ENCODE measurements around the gene EIF4A3.
"Not testable (repeated sequence)": the region's sequence is repeated elsewhere in the genome, so short reads cannot be mapped to it uniquely, and the experiment has no call there.

Gene EIF4A3

GRCh38 chr17:80173126-80173525, 26.2 kb upstream of the EIF4A3 start:
- Histone ChIP-seq H3K36me3 (ENCODE audit: control insufficient read depth in 2 of 2, insufficient read depth in 2 of 2, low read length in 2 of 2) (no peaks in the 10 kb centered on the region), H3K27me3 (ENCODE audit: control insufficient read depth in 1 of 2, insufficient read depth in 2 of 2, low read length in 2 of 2) (peaks cover 0 to 7% of the 10 kb centered on the region in 2 donors), H3K27ac (ENCODE audit: low read length) (no peak overlapping the region), H3K4me1 (ENCODE audit: control insufficient read depth, insufficient read depth, low read length) (peaks cover 3% of the 10 kb centered on the region), H3K9ac (ENCODE audit: low read length in 2 of 2) (no peak overlapping the region), H3K9me3 (ENCODE audit: control insufficient read depth in 2 of 2, low read length in 2 of 2) (no peaks in the 10 kb centered on the region), H3K4me3 (ENCODE audit: low read length in 2 of 2) (no peak overlapping the region)

GRCh38 chr17:80171681-80172080, 24.8 kb upstream of the EIF4A3 start:
- H3K27me3 ChIP-seq (ENCODE audit: control insufficient read depth in 1 of 2, insufficient read depth in 2 of 2, low read length in 2 of 2): peaks cover 0 to 7% of the 10 kb centered on the region in 2 donors
- H3K9me3 ChIP-seq (ENCODE audit: control insufficient read depth in 2 of 2, low read length in 2 of 2): no peaks in the 10 kb centered on the region
- H3K36me3 ChIP-seq (ENCODE audit: control insufficient read depth in 2 of 2, insufficient read depth in 2 of 2, low read length in 2 of 2): no peaks in the 10 kb centered on the region
- peaks cover 3% of the 10 kb centered on the region for H3K4me1 ChIP-seq (ENCODE audit: control insufficient read depth, insufficient read depth, low read length)
- H3K27ac ChIP-seq (ENCODE audit: low read length): no peak overlapping the region
- H3K4me3 ChIP-seq (ENCODE audit: low read length in 2 of 2): no peak overlapping the region
- no peak overlapping the region for H3K9ac ChIP-seq (ENCODE audit: low read length in 2 of 2)

GRCh38 chr17:80169784-80170500, 23.0 kb upstream of the EIF4A3 start, which contains the start of gene CARD14:
Gene CARD14 (plus strand): TSS chr17:80170030. CDS start chr17:80181439, 11,409 bp downstream.
- no peaks in the 10 kb centered on the region for H3K36me3 ChIP-seq (ENCODE audit: control insufficient read depth in 2 of 2, insufficient read depth in 2 of 2, low read length in 2 of 2)
- H3K4me1 ChIP-seq (ENCODE audit: control insufficient read depth, insufficient read depth, low read length): no peaks in the 10 kb centered on the region
- H3K27me3 ChIP-seq (ENCODE audit: control insufficient read depth in 1 of 2, insufficient read depth in 2 of 2, low read length in 2 of 2): peaks cover 0 to 4% of the 10 kb centered on the region in 2 donors
- H3K4me3 ChIP-seq (ENCODE audit: low read length in 2 of 2): no peak within 1 kb of the TSS
- H3K9ac ChIP-seq (ENCODE audit: low read length in 2 of 2): no peak within 1 kb of the TSS
- no peak within 1 kb of the TSS for H3K27ac ChIP-seq (ENCODE audit: low read length)
- H3K9me3 ChIP-seq (ENCODE audit: control insufficient read depth in 2 of 2, low read length in 2 of 2): no peaks in the 10 kb centered on the region

GRCh38 chr17:80169107-80169506, 22.2 kb upstream of the EIF4A3 start:
- no peak overlapping the region for H3K9ac ChIP-seq (ENCODE audit: low read length in 2 of 2)
- no peak overlapping the region for H3K4me3 ChIP-seq (ENCODE audit: low read length in 2 of 2)
- H3K4me1 ChIP-seq (ENCODE audit: control insufficient read depth, insufficient read depth, low read length): no peaks in the 10 kb centered on the region
- no peak overlapping the region for H3K27ac ChIP-seq (ENCODE audit: low read length)
- H3K36me3 ChIP-seq (ENCODE audit: control insufficient read depth in 2 of 2, insufficient read depth in 2 of 2, low read length in 2 of 2): no peaks in the 10 kb centered on the region
- H3K9me3 ChIP-seq (ENCODE audit: control insufficient read depth in 2 of 2, low read length in 2 of 2): no peaks in the 10 kb centered on the region
- H3K27me3 ChIP-seq (ENCODE audit: control insufficient read depth in 1 of 2, insufficient read depth in 2 of 2, low read length in 2 of 2): peaks cover 0 to 4% of the 10 kb centered on the region in 2 donors

GRCh38 chr17:80168371-80168770, 21.4 kb upstream of the EIF4A3 start:
- no peaks in the 10 kb centered on the region for H3K4me1 ChIP-seq (ENCODE audit: control insufficient read depth, insufficient read depth, low read length)
- H3K9ac ChIP-seq (ENCODE audit: low read length in 2 of 2): no peak overlapping the region
- H3K36me3 ChIP-seq (ENCODE audit: control insufficient read depth in 2 of 2, insufficient read depth in 2 of 2, low read length in 2 of 2): no peaks in the 10 kb centered on the region
- no peaks in the 10 kb centered on the region for H3K9me3 ChIP-seq (ENCODE audit: control insufficient read depth in 2 of 2, low read length in 2 of 2)
- H3K27me3 ChIP-seq (ENCODE audit: control insufficient read depth in 1 of 2, insufficient read depth in 2 of 2, low read length in 2 of 2): peaks cover 0 to 4% of the 10 kb centered on the region in 2 donors
- H3K4me3 ChIP-seq (ENCODE audit: low read length in 2 of 2): no peak overlapping the region
- no peak overlapping the region for H3K27ac ChIP-seq (ENCODE audit: low read length)

GRCh38 chr17:80166446-80166845, 19.5 kb upstream of the EIF4A3 start:
- no peak overlapping the region for H3K4me3 ChIP-seq (ENCODE audit: low read length in 2 of 2)
- no peak overlapping the region for H3K27ac ChIP-seq (ENCODE audit: low read length)
- H3K36me3 ChIP-seq (ENCODE audit: control insufficient read depth in 2 of 2, insufficient read depth in 2 of 2, low read length in 2 of 2): no peaks in the 10 kb centered on the region
- no peak overlapping the region for H3K9ac ChIP-seq (ENCODE audit: low read length in 2 of 2)
- no peaks in the 10 kb centered on the region for H3K4me1 ChIP-seq (ENCODE audit: control insufficient read depth, insufficient read depth, low read length)
- H3K27me3 ChIP-seq (ENCODE audit: control insufficient read depth in 1 of 2, insufficient read depth in 2 of 2, low read length in 2 of 2): peaks cover 4% of the 10 kb centered on the region in 2 donors
- no peaks in the 10 kb centered on the region for H3K9me3 ChIP-seq (ENCODE audit: control insufficient read depth in 2 of 2, low read length in 2 of 2)

- peaks cover 4 to 8% of the 10 kb centered on the region in 2 donors for H3K27me3 ChIP-seq (ENCODE audit: control insufficient read depth in 1 of 2, insufficient read depth in 2 of 2, low read length in 2 of 2)
- H3K4me1 ChIP-seq (ENCODE audit: control insufficient read depth, insufficient read depth, low read length): no peaks in the 10 kb centered on the region
- no peaks in the 10 kb centered on the region for H3K36me3 ChIP-seq (ENCODE audit: control insufficient read depth in 2 of 2, insufficient read depth in 2 of 2, low read length in 2 of 2)
- no peak overlapping the region for H3K4me3 ChIP-seq (ENCODE audit: low read length in 2 of 2)
- no peak overlapping the region for H3K27ac ChIP-seq (ENCODE audit: low read length)
- H3K9ac ChIP-seq (ENCODE audit: low read length in 2 of 2): no peak overlapping the region
- no peaks in the 10 kb centered on the region for H3K9me3 ChIP-seq (ENCODE audit: control insufficient read depth in 2 of 2, low read length in 2 of 2)
Measured at GRCh38 chr17:80164185-80164584, 17.3 kb upstream of the EIF4A3 start.

GRCh38 chr17:80163336-80163735, 16.4 kb upstream of the EIF4A3 start:
- Histone ChIP-seq H3K4me3 (ENCODE audit: low read length in 2 of 2) (no peak overlapping the region), H3K4me1 (ENCODE audit: control insufficient read depth, insufficient read depth, low read length) (no peaks in the 10 kb centered on the region), H3K36me3 (ENCODE audit: control insufficient read depth in 2 of 2, insufficient read depth in 2 of 2, low read length in 2 of 2) (no peaks in the 10 kb centered on the region), H3K9ac (ENCODE audit: low read length in 2 of 2) (no peak overlapping the region), H3K27me3 (ENCODE audit: control insufficient read depth in 1 of 2, insufficient read depth in 2 of 2, low read length in 2 of 2) (peaks cover 4 to 6% of the 10 kb centered on the region in 2 donors), H3K9me3 (ENCODE audit: control insufficient read depth in 2 of 2, low read length in 2 of 2) (no peaks in the 10 kb centered on the region), H3K27ac (ENCODE audit: low read length) (no peak overlapping the region)

GRCh38 chr17:80160536-80160935, 13.6 kb upstream of the EIF4A3 start:
- Histone ChIP-seq H3K27me3 (ENCODE audit: control insufficient read depth in 1 of 2, insufficient read depth in 2 of 2, low read length in 2 of 2) (peaks cover 4 to 6% of the 10 kb centered on the region in 2 donors), H3K4me3 (ENCODE audit: low read length in 2 of 2) (no peak overlapping the region), H3K9ac (ENCODE audit: low read length in 2 of 2) (no peak overlapping the region), H3K27ac (ENCODE audit: low read length) (no peak overlapping the region), H3K4me1 (ENCODE audit: control insufficient read depth, insufficient read depth, low read length) (no peaks in the 10 kb centered on the region), H3K36me3 (ENCODE audit: control insufficient read depth in 2 of 2, insufficient read depth in 2 of 2, low read length in 2 of 2) (no peaks in the 10 kb centered on the region), H3K9me3 (ENCODE audit: control insufficient read depth in 2 of 2, low read length in 2 of 2) (no peaks in the 10 kb centered on the region)

GRCh38 chr17:80158846-80159245, 11.9 kb upstream of the EIF4A3 start:
- no peaks in the 10 kb centered on the region for H3K4me1 ChIP-seq (ENCODE audit: control insufficient read depth, insufficient read depth, low read length)
- no peaks in the 10 kb centered on the region for H3K36me3 ChIP-seq (ENCODE audit: control insufficient read depth in 2 of 2, insufficient read depth in 2 of 2, low read length in 2 of 2)
- no peaks in the 10 kb centered on the region for H3K9me3 ChIP-seq (ENCODE audit: control insufficient read depth in 2 of 2, low read length in 2 of 2)
- H3K27me3 ChIP-seq (ENCODE audit: control insufficient read depth in 1 of 2, insufficient read depth in 2 of 2, low read length in 2 of 2): peaks cover 4 to 6% of the 10 kb centered on the region in 2 donors
- no peak overlapping the region for H3K27ac ChIP-seq (ENCODE audit: low read length)
- H3K4me3 ChIP-seq (ENCODE audit: low read length in 2 of 2): no peak overlapping the region
- H3K9ac ChIP-seq (ENCODE audit: low read length in 2 of 2): no peak overlapping the region

GRCh38 chr17:80155600-80155999, 8.7 kb upstream of the EIF4A3 start:
- not testable (repeated sequence) for H3K27me3 ChIP-seq (ENCODE audit: control insufficient read depth in 1 of 2, insufficient read depth in 2 of 2, low read length in 2 of 2); H3K4me1 ChIP-seq (ENCODE audit: control insufficient read depth, insufficient read depth, low read length); H3K27ac ChIP-seq (ENCODE audit: low read length); H3K9ac ChIP-seq (ENCODE audit: low read length in 2 of 2); H3K9me3 ChIP-seq (ENCODE audit: control insufficient read depth in 2 of 2, low read length in 2 of 2); H3K4me3 ChIP-seq (ENCODE audit: low read length in 2 of 2); H3K36me3 ChIP-seq (ENCODE audit: control insufficient read depth in 2 of 2, insufficient read depth in 2 of 2, low read length in 2 of 2)

Measured in stomach smooth muscle (tissue), 2 donors.